GM12878 (cell line): ENCODE results near the gene ENG. TPM values are rescaled to one million over a fixed set of nuclear protein-coding genes. Genes with fewer than 3 reads are reported as not detected.

ENCODE experiments used
- ATAC-seq: fragments of 200-7000 bp; cut with Tn5 transposase; 3 replicates; pipeline ENCODE4 v1.9.1; 2020; ENCODE audit warnings: mild to moderate bottlenecking, moderate library complexity
- BruUV-seq: library from RNA; stranded (reverse); fragments of 400-500 nt; replicated peaks from 2 replicates; lab custom pipeline; 2021; lab: Mats Ljungman, UMichigan
- CTCF ChIA-PET: fragments of 300-600 bp; sonication (Branson Sonifier 250); formaldehyde crosslinking; extraction: SDS; loops from one replicate; lab custom pipeline; 2021; ENCODE audit warnings: inconsistent platforms; lab: Yijun Ruan, JAX
- POLR2A ChIA-PET: fragments of 350-600 bp; formaldehyde crosslinking; extraction: SDS; loops from one replicate; lab custom pipeline; 2021; ENCODE audit warnings: inconsistent platforms; lab: Charles Lee
- RAD21 ChIA-PET: fragments of 300-600 bp; sonication (Branson Sonifier 250); formaldehyde crosslinking; loops from one replicate; lab custom pipeline; 2023; ENCODE audit warnings: antibody characterized with exemption; ENCODE audit not compliant: unreplicated experiment; lab: Charles Lee
- SMC1A ChIA-PET: fragments of 300-600 bp; sonication (Branson Sonifier 250); formaldehyde crosslinking; loops from one replicate; lab custom pipeline; 2023; ENCODE audit not compliant: unreplicated experiment, uncharacterized antibody; lab: Charles Lee
- DNase-seq: peaks from one replicate; pipeline ENCODE4 v3.0.0-alpha.2; 2011; ENCODE audit warnings: low read depth, low spot score
- FAIRE-seq: peaks from 3 replicates; lab custom pipeline; 2011; peaks lifted over from hg19 to GRCh38; lab: Jason Lieb, UNC
- H2AFZ ChIP-seq: 2 replicates; pipeline ENCODE4 v1.6.0; 2011; ENCODE audit warnings: low read depth, low read length, control low read depth; ENCODE audit not compliant: control insufficient read depth
- H3K27ac ChIP-seq: 2 replicates; pipeline ENCODE4 v1.5.1; 2011; ENCODE audit warnings: control low read depth; ENCODE audit not compliant: control insufficient read depth, insufficient read depth
- H3K27me3 ChIP-seq, 2 experiments: replicated peaks in 1 of 2; 2 replicates each; pipeline versions ENCODE4 v1.6.0 to v1.6.1; 2011; ENCODE audit warnings: low read length in 1 of 2; ENCODE audit not compliant: control insufficient read depth in 2 of 2, insufficient read depth in 2 of 2
- H3K36me3 ChIP-seq, 2 experiments: 2 replicates each; pipeline ENCODE4 v1.5.1; 2011; ENCODE audit warnings: low read length in 1 of 2; ENCODE audit not compliant: control insufficient read depth in 2 of 2, insufficient read depth in 2 of 2
- H3K4me1 ChIP-seq: 2 replicates; pipeline ENCODE4 v1.6.1; 2011; ENCODE audit warnings: mild to moderate bottlenecking, low read length, moderate library complexity, mixed read lengths; ENCODE audit not compliant: control insufficient read depth, insufficient read depth
- H3K4me2 ChIP-seq: 2 replicates; pipeline ENCODE4 v1.6.0; 2011; ENCODE audit warnings: control low read depth; ENCODE audit not compliant: control insufficient read depth, insufficient read depth
- H3K4me3 ChIP-seq: fragments of 200-600 bp; sonication (generic); 2 replicates; pipeline ENCODE4 v1.5.1; 2016
- H3K79me2 ChIP-seq: 2 replicates; pipeline ENCODE4 v1.6.0; 2011; ENCODE audit warnings: low read length; ENCODE audit not compliant: control insufficient read depth, insufficient read depth
- H3K9ac ChIP-seq: 2 replicates; pipeline ENCODE4 v1.8.0; 2011; ENCODE audit warnings: low read length, control low read depth, mixed read lengths; ENCODE audit not compliant: control insufficient read depth, insufficient read depth
- H3K9me3 ChIP-seq: replicated peaks from 3 replicates; pipeline ENCODE4 v1.5.1; 2011; ENCODE audit warnings: mild to moderate bottlenecking, low read length; ENCODE audit not compliant: control insufficient read depth, insufficient read depth
- H4K20me1 ChIP-seq: 2 replicates; pipeline ENCODE4 v1.6.0; 2011; ENCODE audit not compliant: control insufficient read depth, insufficient read depth
- ATF2 ChIP-seq: IDR thresholded peaks from 2 replicates; pipeline ENCODE4 v1.6.1; 2012; ENCODE audit warnings: low read length, inconsistent platforms
- EGR1 ChIP-seq, 2 experiments: IDR thresholded peaks; 1 replicate in 1 of 2; 2 replicates in 1 of 2; pipeline ENCODE4 v1.6.1; 2011 to 2012; ENCODE audit warnings: low read depth in 2 of 2, low read length in 2 of 2, borderline replicate concordance in 1 of 2, mild to moderate bottlenecking in 1 of 2, moderate library complexity in 1 of 2
- JUNB ChIP-seq: IDR thresholded peaks from 2 replicates; pipeline ENCODE4 v1.6.1; 2016; ENCODE audit warnings: antibody characterized with exemption, mild to moderate bottlenecking
- MTA2 ChIP-seq: fragments of 450-650 bp; IDR thresholded peaks from 2 replicates; pipeline ENCODE4 v1.6.1; 2016; ENCODE audit warnings: low read depth, mild to moderate bottlenecking, moderate library complexity
- NFYA ChIP-seq: IDR thresholded peaks from 2 replicates; pipeline ENCODE4 v1.6.1; 2011; ENCODE audit warnings: low read depth, mild to moderate bottlenecking, low read length, improper control_type of control experiment, borderline replicate concordance
- RBBP5 ChIP-seq: fragments of 200-600 bp; sonication (generic); conservative IDR thresholded peaks from 2 replicates; pipeline ENCODE4 v1.6.1; 2016
- USF2 ChIP-seq: IDR thresholded peaks from 2 replicates; pipeline ENCODE4 v1.6.1; 2011; ENCODE audit warnings: low read depth, low read length, improper control_type of control experiment, borderline replicate concordance
- WGBS: methylation state at CpG from one replicate; pipeline ENCODE4 v1.1.6; 2016; ENCODE audit warnings: low lambda C conversion rate; ENCODE audit not compliant: insufficient replicate concordance, insufficient coverage; ENCODE audit errors: missing lambda C conversion rate; 5-methylcytosine and 5-hydroxymethylcytosine counted together
- in situ Hi-C: fragments of 300-500 bp; cut with MboI; formaldehyde crosslinking; loops from 9 replicates; pipeline ENCODE4 v1.14.3; 2018; ENCODE audit warnings: mixed read lengths
- intact Hi-C: fragments of 100-400 bp; cut with micrococcal nuclease; formaldehyde crosslinking; loops from one replicate; pipeline ENCODE4 v1.14.2; 2022; ENCODE audit not compliant: unreplicated experiment
- polyA plus RNA-seq, 11 experiments: library from polyadenylated mRNA; depleted of rRNA in 4 of 11; unstranded in 6 of 11; stranded (reverse) in 5 of 11; fragments of >200 nt; fragmentation: Nextera tagmentation in 4 of 11; fragmentation: Illumina TruSeq in 1 of 11; extraction: Ambion mirVana in 4 of 11; extraction: Trizol in 1 of 11; gene quantifications; 1 replicate in 1 of 11; 2 replicates in 10 of 11; pipeline versions ENCODE4 v1.2.1 to v1.2.3, GENCODE V29; 2011 to 2016; ENCODE audit warnings: inconsistent platforms in 2 of 11, missing spikeins in 2 of 11, low read depth in 1 of 11
- total RNA-seq, 4 experiments: library from RNA; depleted of rRNA in 3 of 4; stranded (reverse); fragments of >200 nt in 3 of 4; fragmentation: Illumina TruSeq in 1 of 4; extraction: Trizol in 1 of 4; gene quantifications; 2 replicates each; pipeline versions ENCODE4 v1.2.1 to v1.2.3, GENCODE V29; 2013 to 2021
- TF ChIP-seq, protein P1 (sequence below): fragments of 450-650 bp; IDR thresholded peaks from 2 replicates; pipeline ENCODE4 v1.6.1; 2017; ENCODE audit warnings: mild to moderate bottlenecking, moderate library complexity
- TF ChIP-seq, protein P2 (sequence below): fragments of 450-650 bp; IDR thresholded peaks from 2 replicates; pipeline ENCODE4 v1.6.1; 2017; ENCODE audit warnings: mild to moderate bottlenecking, low read depth, inconsistent platforms; ENCODE audit not compliant: poor library complexity, severe bottlenecking

Gene ENG
- total and polyA plus RNA-seq, 10 of the 15 experiments (the other 5 are each of a cell fraction or from before 2014, with no cell fraction given) = 0.14 to 10.1 (median 2.0) TPM

- TF ChIP-seq, protein P1, sequence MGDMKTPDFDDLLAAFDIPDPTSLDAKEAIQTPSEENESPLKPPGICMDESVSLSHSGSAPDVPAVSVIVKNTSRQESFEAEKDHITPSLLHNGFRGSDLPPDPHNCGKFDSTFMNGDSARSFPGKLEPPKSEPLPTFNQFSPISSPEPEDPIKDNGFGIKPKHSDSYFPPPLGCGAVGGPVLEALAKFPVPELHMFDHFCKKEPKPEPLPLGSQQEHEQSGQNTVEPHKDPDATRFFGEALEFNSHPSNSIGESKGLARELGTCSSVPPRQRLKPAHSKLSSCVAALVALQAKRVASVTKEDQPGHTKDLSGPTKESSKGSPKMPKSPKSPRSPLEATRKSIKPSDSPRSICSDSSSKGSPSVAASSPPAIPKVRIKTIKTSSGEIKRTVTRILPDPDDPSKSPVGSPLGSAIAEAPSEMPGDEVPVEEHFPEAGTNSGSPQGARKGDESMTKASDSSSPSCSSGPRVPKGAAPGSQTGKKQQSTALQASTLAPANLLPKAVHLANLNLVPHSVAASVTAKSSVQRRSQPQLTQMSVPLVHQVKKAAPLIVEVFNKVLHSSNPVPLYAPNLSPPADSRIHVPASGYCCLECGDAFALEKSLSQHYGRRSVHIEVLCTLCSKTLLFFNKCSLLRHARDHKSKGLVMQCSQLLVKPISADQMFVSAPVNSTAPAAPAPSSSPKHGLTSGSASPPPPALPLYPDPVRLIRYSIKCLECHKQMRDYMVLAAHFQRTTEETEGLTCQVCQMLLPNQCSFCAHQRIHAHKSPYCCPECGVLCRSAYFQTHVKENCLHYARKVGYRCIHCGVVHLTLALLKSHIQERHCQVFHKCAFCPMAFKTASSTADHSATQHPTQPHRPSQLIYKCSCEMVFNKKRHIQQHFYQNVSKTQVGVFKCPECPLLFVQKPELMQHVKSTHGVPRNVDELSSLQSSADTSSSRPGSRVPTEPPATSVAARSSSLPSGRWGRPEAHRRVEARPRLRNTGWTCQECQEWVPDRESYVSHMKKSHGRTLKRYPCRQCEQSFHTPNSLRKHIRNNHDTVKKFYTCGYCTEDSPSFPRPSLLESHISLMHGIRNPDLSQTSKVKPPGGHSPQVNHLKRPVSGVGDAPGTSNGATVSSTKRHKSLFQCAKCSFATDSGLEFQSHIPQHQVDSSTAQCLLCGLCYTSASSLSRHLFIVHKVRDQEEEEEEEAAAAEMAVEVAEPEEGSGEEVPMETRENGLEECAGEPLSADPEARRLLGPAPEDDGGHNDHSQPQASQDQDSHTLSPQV = 0 out of 2 replicates have a peak, but pooled peaks have one; percentile 53
- TF ChIP-seq USF2 = no peak
- TF ChIP-seq, all 136 proteins: peak for 24
These were observed 71.1 kb downstream of the ENG start (continued) for GRCh38 chr9:127783111-127784008.

GRCh38 chr9:127781806-127782205 is 72.7 kb downstream of the ENG start:
- ChIA-PET RAD21 (interaction anchor here (5.1 kb wide), 1 partner anchor 13 kb away, joined by 61 read pairs; no protein-coding TSS in a partner anchor), CTCF (interaction anchor here (1.5 to 5.1 kb wide), 3 partner anchors 12 to 161 kb away, joined by 3 to 75 read pairs (median 5); no protein-coding TSS in a partner anchor), SMC1A (interaction anchor here (1.0 to 4.9 kb wide), 5 partner anchors 11 to 129 kb away, joined by 3 to 26 read pairs (median 5); partner anchors contain the start of gene TOR2A), POLR2A (interaction anchor here (0.6 to 3.6 kb wide), 4 partner anchors 12 to 134 kb away, joined by 3 to 42 read pairs (median 7); partner anchors contain the start of gene FPGS)
- Histone ChIP-seq H4K20me1 (no peaks in the 10 kb centered on the region), H3K9ac (no peak overlapping the region), H3K4me3 (no peak overlapping the region), H3K36me3 (no peaks in the 10 kb centered on the region), H3K27me3 (no peaks in the 10 kb centered on the region), H3K4me1 (peaks cover 49% of the 10 kb centered on the region), H2AFZ (no peak overlapping the region), H3K79me2 (peaks cover 36% of the 10 kb centered on the region), H3K27ac (no peak overlapping the region), H3K9me3 (no peaks in the 10 kb centered on the region), H3K4me2 (no peak overlapping the region)
- WGBS = 77% methylated on average over 4 of the region's 4 CpGs
- in situ Hi-C loops = no loop called here
- no peak for DNase-seq
- ATAC-seq = no peak
- intact Hi-C loops = loop anchor here (10.0 kb wide), 1 partner anchor 283 kb away; the partner anchor contains the start of genes NAIF1 and SLC25A25
- FAIRE-seq = no peak
- BruUV-seq = no TSS peak
- TF ChIP-seq, protein P2, sequence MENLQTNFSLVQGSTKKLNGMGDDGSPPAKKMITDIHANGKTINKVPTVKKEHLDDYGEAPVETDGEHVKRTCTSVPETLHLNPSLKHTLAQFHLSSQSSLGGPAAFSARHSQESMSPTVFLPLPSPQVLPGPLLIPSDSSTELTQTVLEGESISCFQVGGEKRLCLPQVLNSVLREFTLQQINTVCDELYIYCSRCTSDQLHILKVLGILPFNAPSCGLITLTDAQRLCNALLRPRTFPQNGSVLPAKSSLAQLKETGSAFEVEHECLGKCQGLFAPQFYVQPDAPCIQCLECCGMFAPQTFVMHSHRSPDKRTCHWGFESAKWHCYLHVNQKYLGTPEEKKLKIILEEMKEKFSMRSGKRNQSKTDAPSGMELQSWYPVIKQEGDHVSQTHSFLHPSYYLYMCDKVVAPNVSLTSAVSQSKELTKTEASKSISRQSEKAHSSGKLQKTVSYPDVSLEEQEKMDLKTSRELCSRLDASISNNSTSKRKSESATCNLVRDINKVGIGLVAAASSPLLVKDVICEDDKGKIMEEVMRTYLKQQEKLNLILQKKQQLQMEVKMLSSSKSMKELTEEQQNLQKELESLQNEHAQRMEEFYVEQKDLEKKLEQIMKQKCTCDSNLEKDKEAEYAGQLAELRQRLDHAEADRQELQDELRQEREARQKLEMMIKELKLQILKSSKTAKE = no peak
- TF ChIP-seq JUNB (no peak), MTA2 (no peak), ATF2 (no peak), EGR1 (IDR thresholded peaks at IDR 0.05; ENCODE audit: borderline replicate concordance in 1 of 2, low read depth in 2 of 2, low read length in 2 of 2) (no peak), RBBP5 (no peak), NFYA (no peak)
